HG02623 (cell line): ENCODE results near the gene C17orf100.

ENCODE experiments used
- ATAC-seq: cut with Tn5 transposase; IDR thresholded peaks from one replicate; pipeline ENCODE4 v1.9.1; 2021; ENCODE audit warnings: moderate library complexity; ENCODE audit not compliant: unreplicated experiment

Gene C17orf100

GRCh38 chr17:6651354-6651918 is at the start of gene C17orf100, which contains the start of gene MED31:
Gene C17orf100, plus strand, starts transcription at chr17:6651762. Its CDS starts 152 bp downstream, at chr17:6651914.
Gene MED31, minus strand, starts transcription at chr17:6651605. Its CDS starts 77 bp downstream, at chr17:6651528.
- peak; percentile 90 for ATAC-seq

DNA sequence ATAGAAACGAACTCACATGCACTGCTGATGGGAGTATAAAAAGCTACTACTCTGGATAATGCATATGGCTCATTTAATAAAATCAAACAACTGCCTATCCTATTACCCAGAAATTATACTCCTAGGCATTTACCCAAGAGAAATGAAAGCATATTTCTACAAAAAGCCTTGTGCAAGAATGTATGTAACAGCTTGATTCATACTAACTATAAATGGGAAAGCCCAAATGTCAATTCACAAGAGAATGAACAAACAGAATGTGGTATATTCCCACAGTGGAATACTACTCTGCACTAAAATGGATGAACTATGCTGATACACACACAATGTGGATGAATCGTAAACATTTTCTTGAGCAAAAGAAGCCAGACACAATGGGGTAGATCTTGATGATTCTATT is 49.4 kb upstream of the C17orf100 start:
- ATAC-seq = no peak

GRCh38 chr17:6603744-6604325 is 47.7 kb upstream of the C17orf100 start:
- ATAC-seq = no peak

DNA sequence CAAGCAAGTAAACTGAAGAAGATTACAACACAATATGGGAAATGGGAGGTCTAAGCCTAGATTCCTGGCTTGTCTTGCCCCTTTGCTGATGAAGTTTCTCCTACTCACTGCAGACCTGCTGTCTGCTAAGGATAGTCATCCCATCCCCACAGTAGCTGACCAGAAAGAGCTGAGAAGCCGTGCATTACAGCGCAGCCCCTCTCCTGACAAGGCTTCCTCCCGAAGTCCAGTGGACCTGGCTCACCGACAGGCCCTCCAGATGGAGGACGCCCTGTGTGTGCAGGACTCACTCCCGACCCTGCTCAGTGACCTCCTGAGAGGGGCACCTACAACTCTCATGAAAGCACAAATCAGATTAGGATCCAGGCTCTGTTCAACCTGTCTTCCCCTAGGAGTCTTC is 46.4 kb upstream of the C17orf100 start:
- no peak for ATAC-seq

DNA sequence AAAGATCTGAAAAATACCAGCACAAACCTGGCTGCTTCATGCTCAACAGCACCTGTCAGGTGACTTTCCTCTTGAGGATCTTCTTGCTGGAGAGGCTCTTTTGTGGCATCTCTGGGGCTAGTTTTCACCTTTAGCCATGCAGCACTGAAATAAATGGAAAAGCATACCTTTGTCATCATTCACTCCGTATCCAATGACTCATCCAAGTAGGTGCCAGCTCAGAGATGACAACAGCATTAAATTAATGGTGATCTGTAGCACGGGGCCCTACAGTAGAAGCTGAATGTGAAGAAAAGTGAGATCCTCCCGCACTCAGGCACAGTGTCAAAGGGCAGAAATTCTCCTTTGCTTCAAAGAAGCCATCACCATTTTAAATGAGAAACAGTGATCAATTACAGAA is 43.2 kb upstream of the C17orf100 start:
- ATAC-seq = no peak

DNA sequence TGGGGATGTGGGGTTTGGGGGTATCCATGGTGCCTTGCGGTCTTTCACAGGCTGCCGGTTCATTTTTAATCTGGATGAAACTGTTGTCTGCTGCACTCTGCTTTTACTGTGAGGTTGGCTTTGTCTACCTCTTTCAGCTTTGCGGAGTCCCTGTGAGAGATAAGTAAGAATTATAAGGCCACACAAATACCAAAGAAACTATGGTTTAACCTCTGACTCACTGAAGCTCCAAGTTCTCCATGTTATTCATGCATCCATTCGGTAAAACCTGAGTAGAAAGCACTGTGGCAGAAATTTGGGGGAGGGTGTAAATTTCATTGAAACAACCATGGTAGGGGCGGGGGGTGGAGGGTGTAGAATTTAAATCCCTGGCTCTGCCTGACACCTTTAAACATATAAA is 41.6 kb upstream of the C17orf100 start:
- no peak for ATAC-seq

DNA sequence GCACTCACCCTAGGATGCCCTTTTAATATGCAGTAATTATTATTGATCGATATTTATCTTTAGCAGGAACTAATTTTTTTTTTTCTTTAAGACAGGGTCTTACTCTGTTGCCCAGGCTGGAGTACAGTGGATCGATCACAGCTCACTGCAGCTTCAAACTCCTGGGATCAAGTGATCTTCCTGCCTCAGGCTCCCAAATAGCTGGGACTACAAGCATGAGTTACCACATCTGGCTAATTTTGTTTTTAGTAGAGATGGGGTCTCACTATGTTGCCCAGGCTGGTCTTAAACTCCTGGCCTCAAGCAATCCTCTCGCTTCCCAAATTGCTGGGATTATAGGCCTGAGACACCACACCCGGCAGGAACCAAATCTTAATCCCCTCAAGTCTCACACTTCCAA is 40.3 kb upstream of the C17orf100 start:
- no peak for ATAC-seq

- ATAC-seq = no peak
Observed at GRCh38 chr17:6623941-6624340, 27.6 kb upstream of the C17orf100 start.

GRCh38 chr17:6626616-6627015 is 24.9 kb upstream of the C17orf100 start:
- no peak for ATAC-seq

DNA sequence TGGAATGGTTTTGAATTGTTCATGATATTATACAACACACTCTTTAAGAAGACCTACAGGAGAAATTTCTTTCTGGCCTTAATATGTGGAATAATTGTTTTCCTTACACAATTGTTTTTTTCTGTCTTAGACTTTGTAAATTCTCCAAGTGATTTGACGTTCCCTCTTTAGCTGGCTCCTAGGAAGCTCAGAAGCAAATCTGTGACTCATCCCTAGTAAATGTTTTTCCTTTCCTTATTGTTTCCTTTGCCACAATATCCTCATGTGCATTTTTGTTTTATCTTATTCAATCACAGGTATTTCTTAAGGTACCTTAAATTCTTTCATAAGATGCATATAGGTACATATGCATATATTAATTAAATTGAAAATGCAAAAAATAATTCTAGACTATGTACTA is 24.5 kb upstream of the C17orf100 start:
- no peak for ATAC-seq

DNA sequence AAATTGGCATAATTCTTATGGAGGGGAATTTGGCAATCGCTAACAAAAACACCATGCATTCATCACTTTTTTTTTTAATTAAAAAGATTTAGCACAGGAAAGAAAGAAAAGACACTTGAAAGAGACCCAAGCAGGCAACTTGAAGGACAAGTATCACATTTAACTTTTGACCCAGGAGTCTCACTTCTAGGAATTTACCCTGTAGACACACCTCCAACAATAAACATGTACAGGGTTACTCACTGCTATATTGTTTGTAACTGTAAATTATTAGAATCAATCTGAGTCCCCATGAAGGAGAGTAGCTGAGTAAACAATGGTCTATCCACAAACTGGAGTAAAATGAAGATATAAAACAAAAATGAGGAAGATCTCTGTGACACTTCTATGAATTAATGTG is 21.2 kb upstream of the C17orf100 start:
- no peak for ATAC-seq

DNA sequence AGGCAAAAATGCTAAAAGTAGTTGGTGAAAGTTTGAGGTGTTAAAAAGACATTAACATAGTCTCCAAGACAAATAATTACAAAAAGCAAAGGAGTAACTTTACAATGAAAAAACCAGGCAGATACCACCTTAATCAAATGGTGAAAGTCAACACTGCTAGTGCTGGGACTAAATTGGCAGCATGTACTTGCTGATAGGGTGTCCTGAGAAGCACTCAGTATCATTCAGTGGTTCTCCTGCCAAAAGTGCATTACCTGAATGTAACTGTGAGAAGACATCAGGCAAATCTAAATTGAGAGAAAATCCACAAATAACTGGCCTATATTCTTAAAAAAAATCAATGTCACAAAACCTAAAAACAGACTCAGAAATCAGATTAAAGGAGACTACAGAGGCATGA is 19.0 kb upstream of the C17orf100 start:
- ATAC-seq = no peak

- ATAC-seq = no peak
Observed at GRCh38 chr17:6633263-6633662, 18.3 kb upstream of the C17orf100 start.

- ATAC-seq = no peak
Observed at GRCh38 chr17:6636105-6636504, 15.5 kb upstream of the C17orf100 start.

DNA sequence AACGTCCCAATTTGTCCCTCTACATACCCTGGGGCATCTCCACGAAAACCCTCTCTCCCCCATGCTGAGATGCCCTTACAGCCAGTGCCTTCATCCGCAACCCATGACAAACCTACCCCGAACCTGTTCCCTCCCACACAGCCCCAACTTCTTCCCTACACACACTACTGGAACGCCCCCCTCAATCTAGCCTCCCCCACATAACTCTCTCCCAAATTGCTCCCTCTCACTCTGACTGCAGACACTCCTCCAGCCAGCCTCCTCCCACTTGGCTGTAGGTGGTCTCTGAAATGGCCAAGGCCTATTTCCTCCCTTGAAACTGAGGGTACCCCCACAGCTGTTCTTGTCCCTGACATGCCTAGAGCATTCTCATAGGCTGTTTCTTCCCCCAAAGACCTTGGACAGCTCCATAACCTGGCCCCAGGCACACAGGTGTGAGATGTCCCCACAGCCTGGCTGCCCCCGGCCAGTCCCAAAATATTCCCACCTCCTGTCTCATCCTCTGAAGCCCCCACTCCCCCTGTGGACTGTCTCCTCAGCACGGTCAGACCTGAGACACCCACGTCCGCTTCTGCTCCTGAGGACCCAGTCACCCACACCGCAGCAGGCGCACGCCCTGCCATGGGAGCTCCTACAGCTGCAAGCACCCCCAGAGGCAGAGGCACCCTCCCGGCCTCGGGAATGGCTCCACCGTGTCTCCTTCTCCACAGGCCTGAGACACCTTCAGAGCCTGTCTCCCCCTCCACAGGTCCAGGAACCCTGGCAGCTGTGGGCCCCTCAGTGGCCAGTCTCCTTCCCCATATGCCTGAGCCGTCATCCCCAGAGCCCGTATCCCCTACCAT is 14.7 kb upstream of the C17orf100 start:
- no peak for ATAC-seq

DNA sequence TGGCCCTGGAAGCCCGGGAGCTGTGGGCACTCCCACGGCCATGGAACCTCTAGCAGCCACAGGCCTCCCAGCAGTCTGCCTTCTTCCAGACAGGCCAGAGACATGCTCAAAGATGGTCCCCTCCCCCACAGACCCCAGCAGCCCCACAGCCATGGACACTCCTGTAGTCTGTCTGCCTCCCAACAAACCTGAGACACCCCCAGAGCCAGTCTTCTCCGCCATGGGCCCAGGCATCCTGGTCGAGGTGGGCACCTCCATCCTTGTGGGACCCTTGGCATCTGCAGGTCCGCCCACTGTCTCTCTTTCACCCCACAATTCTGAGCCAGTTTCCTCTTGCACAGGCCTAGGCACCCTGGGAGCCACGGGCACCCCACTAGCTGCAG is 14.1 kb upstream of the C17orf100 start:
- no peak for ATAC-seq

DNA sequence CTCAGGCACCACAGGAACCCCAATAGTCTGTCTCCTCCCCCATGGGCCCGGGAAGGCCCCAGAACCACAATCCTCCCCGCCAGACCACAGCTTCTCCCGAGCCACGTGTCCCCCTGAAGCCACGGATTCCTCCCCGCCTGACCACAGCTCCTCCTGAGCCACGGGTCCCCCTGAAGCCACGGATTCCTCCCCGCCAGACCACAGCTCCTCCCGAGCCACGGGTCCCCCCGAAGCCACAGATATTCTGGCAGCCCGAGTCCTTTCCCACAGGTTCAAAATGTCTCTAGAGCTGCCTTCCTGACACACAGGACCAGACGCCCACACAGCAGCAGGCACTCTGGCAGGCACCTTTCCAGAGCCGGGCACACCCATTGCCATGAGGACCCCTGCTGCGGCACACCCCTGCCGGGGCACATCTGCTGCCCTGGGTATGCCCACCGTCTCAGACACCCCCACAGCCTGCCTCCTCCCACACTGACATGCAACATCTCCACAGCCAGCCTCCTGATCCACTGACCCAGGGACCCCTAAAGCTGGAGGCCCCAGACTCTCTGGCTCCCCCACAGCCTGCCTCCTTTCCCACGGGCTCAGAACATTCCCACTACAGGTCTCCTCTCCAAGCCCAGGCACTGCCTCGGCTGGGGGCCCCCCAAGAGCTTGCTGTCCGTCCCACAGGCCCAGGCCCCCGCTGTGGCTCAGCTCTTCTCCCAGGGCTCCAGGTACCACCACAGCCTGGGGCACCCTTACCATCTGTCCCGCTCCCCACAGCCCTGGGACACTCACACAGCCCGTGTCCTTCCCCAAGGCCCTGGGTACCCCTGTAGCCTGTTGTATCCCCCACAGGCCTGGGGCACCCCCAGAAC is 13.3 kb upstream of the C17orf100 start:
- no peak for ATAC-seq

DNA sequence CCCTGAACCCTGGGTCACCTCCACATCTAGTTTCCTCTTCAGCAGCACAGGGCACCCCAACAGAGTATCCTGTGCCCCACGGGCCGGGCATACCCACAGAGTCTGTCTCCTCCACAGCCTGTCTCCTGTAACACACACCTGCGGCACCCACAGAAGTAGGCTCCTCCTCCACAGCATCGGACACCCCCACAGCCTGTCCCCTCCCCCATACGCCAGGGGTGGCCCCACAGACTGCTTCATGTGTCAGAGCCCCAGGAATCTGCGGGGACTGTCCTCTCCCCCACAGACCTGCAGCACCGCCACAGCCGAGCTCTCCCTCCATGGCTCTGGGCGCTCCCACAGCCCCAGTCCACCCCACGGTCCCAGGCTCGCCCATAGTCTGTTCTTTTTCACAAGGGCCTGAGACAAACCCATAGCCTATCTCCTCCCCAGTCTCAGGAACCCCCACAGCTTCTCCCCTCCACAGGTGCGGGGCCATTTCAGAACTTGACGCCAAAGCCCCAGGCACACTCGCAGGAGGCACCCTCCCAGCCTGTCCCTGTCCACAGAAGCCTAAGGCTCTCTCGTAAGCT is 12.5 kb upstream of the C17orf100 start:
- no peak for ATAC-seq

DNA sequence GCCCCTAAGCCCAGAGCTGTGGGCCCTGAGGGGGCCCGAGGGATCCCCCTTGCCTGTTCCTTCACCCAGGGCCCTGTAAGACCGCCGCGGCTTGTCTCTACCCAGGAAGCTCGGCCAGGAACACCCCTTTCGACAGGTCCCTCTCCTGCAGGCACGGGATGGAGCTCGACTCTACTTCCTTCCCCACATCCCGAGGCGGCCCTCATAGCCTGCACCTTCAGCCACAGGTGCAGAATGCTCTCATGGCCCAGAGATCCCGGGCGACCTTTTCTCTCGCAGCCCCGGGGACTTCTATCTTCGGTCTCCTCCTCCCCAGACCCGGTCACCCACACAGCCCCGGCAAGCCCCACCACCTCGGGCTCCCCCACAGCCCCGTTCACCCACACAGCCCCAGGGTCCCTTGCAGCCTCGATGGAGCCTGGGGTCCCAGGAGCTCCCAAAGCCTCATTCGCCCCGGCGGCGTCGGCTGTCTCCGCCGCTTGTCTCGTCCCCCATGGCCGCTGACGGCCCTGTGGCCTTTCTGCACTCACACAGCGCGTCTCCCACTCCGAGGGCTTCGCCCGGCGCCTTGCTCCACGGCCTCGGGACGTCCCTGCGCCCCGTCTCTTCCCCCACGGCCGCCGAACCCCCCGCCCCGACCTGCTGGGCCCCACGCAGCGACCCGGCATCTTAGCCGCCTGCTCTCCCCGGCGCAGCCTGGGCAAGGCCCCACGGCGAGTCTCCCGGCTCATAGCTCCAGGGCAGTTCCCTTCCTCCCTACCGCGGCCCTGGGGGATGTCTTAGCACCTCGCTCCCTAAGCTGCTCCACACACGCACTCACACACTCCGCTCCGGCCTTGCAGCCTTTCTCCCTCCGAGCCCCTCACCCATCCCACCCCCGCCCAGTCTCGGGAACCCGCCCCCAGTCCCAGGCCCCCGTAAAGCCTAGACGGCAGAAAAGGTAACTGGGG is 11.7 kb upstream of the C17orf100 start:
- no peak for ATAC-seq
